CD14-positive monocyte (primary cell): ENCODE results near the gene PHYKPL. TPM values are rescaled to one million over a fixed set of nuclear protein-coding genes. Genes with fewer than 3 reads are reported as not detected.
A peak's percentile ranks its signal among the peaks of the same experiment; 100 is the strongest.

Experiments used
- DNase-seq, 3 donors: peaks; one replicate each; pipeline ENCODE4 v3.0.0-alpha.2; 2011 to 2022
- H2AFZ ChIP-seq: 2 replicates; pipeline ENCODE4 v1.6.0; 2012; ENCODE audit warnings: mild to moderate bottlenecking, low read depth, low read length, inconsistent platforms; ENCODE audit not compliant: insufficient read depth, poor library complexity, severe bottlenecking
- H3K27ac ChIP-seq, 2 donors: 1 replicate in 1 of 2; 2 replicates in 1 of 2; pipeline ENCODE4 v1.5.1; 2012 to 2013; ENCODE audit warnings: low read length in 2 of 2, control low read depth in 1 of 2, inconsistent platforms in 1 of 2, low read depth in 1 of 2, mild to moderate bottlenecking in 1 of 2
- H3K27me3 ChIP-seq, 2 donors: one replicate each; pipeline versions ENCODE4 v1.6.0 to v1.6.1; 2011 to 2013; ENCODE audit warnings: low read length in 2 of 2; ENCODE audit not compliant: control insufficient read depth in 2 of 2, insufficient read depth in 2 of 2
- H3K36me3 ChIP-seq, 2 donors: replicated peaks in 1 of 2; 1 replicate in 1 of 2; 2 replicates in 1 of 2; pipeline versions ENCODE4 v1.5.1 to v1.6.1; 2012 to 2013; ENCODE audit warnings: low read length in 2 of 2, control low read depth in 1 of 2, inconsistent platforms in 1 of 2, mild to moderate bottlenecking in 1 of 2; ENCODE audit not compliant: insufficient read depth in 2 of 2, control insufficient read depth in 1 of 2
- H3K4me1 ChIP-seq, 2 donors: 1 replicate in 1 of 2; 2 replicates in 1 of 2; pipeline versions ENCODE4 v1.5.1 to v1.6.1; 2012 to 2013; ENCODE audit warnings: low read length in 2 of 2, control low read depth in 1 of 2, inconsistent platforms in 1 of 2, mild to moderate bottlenecking in 1 of 2, moderate library complexity in 1 of 2; ENCODE audit not compliant: insufficient read depth in 2 of 2, control insufficient read depth in 1 of 2
- H3K4me2 ChIP-seq: replicated peaks from 2 replicates; pipeline ENCODE3; 2012; ENCODE audit warnings: low read length, moderate library complexity, mild to moderate bottlenecking; ENCODE audit not compliant: poor library complexity, severe bottlenecking; ENCODE audit errors: extremely low read depth
- H3K4me3 ChIP-seq, 3 experiments: fragments of 200-600 bp in 1 of 3; sonication (generic) in 1 of 3; replicated peaks in 1 of 3; 1 replicate in 2 of 3; 2 replicates in 1 of 3; pipeline ENCODE4 v1.5.1; 2011 to 2013; ENCODE audit warnings: low read length in 3 of 3, mild to moderate bottlenecking in 3 of 3, control low read depth in 2 of 3, low read depth in 2 of 3, inconsistent platforms in 1 of 3, moderate library complexity in 1 of 3
- H3K79me2 ChIP-seq: 2 replicates; pipeline ENCODE4 v1.6.0; 2012; ENCODE audit warnings: mild to moderate bottlenecking, control low read depth, inconsistent platforms, low read length, moderate library complexity; ENCODE audit not compliant: insufficient read depth
- H3K9ac ChIP-seq: 2 replicates; pipeline ENCODE4 v1.6.0; 2017; ENCODE audit warnings: low read length, mild to moderate bottlenecking; ENCODE audit not compliant: insufficient read depth, poor library complexity, severe bottlenecking
- H3K9me3 ChIP-seq, 2 donors: replicated peaks in 1 of 2; 1 replicate in 1 of 2; 2 replicates in 1 of 2; pipeline versions ENCODE4 v1.5.1 to v1.6.1; 2012 to 2013; ENCODE audit warnings: low read length in 2 of 2, control low read depth in 1 of 2; ENCODE audit not compliant: control insufficient read depth in 1 of 2, insufficient read depth in 1 of 2
- H4K20me1 ChIP-seq: 2 replicates; pipeline ENCODE4 v1.6.0; 2012; ENCODE audit warnings: mild to moderate bottlenecking, low read length, control low read depth, moderate library complexity; ENCODE audit not compliant: insufficient read depth
- H3K27ac Mint-ChIP-seq, 7 donors: one replicate each; pipeline ENCODE4 v1.8.0; 2020; ENCODE audit warnings: mild to moderate bottlenecking in 7 of 7, mixed read lengths in 7 of 7, moderate library complexity in 6 of 7, inconsistent platforms in 2 of 7
- H3K27me3 Mint-ChIP-seq, 3 donors: one replicate each; pipeline ENCODE4 v1.8.0; 2021 to 2022; ENCODE audit warnings: low read depth in 3 of 3, mild to moderate bottlenecking in 3 of 3, mixed read lengths in 3 of 3, moderate library complexity in 3 of 3, inconsistent platforms in 1 of 3
- H3K36me3 Mint-ChIP-seq, 2 donors: one replicate each; pipeline ENCODE4 v1.8.0; 2020; ENCODE audit warnings: mixed read lengths in 2 of 2, inconsistent platforms in 1 of 2, mild to moderate bottlenecking in 1 of 2
- H3K4me1 Mint-ChIP-seq: one replicate; pipeline ENCODE4 v1.8.0; 2020; ENCODE audit warnings: mild to moderate bottlenecking, mixed read lengths
- H3K4me3 Mint-ChIP-seq, 2 donors: one replicate each; pipeline ENCODE4 v1.8.0; 2020; ENCODE audit warnings: mild to moderate bottlenecking in 2 of 2, mixed read lengths in 2 of 2, moderate library complexity in 1 of 2
- H3K9me3 Mint-ChIP-seq, 7 donors: one replicate each; pipeline ENCODE4 v1.8.0; 2020 to 2022; ENCODE audit warnings: mixed read lengths in 7 of 7, mild to moderate bottlenecking in 6 of 7, moderate library complexity in 6 of 7, inconsistent platforms in 2 of 7
- CTCF ChIP-seq: fragments of 200-600 bp; IDR thresholded peaks from one replicate; pipeline ENCODE4 v1.8.0; 2022; ENCODE audit warnings: antibody characterized with exemption, mild to moderate bottlenecking
- WGBS: methylation state at CpG from one replicate; pipeline ENCODE4 v1.1.5; 2013; ENCODE audit warnings: missing lambda C conversion rate; ENCODE audit not compliant: insufficient coverage; 5-methylcytosine and 5-hydroxymethylcytosine counted together
- intact Hi-C, 2 donors: fragments of 100-400 bp; cut with micrococcal nuclease; formaldehyde crosslinking; loops; one replicate each; pipeline versions ENCODE4 v1.15.0 to v1.15.1; 2023
- polyA plus RNA-seq, 3 donors: library from polyadenylated mRNA; depleted of rRNA in 1 of 3; unstranded in 2 of 3; stranded (reverse) in 1 of 3; fragments of 300-500 nt in 2 of 3; fragments of >200 nt in 1 of 3; fragmentation: Illumina TruSeq in 2 of 3; gene quantifications; 1 replicate in 2 of 3; 2 replicates in 1 of 3; pipeline ENCODE4 v1.2.3, GENCODE V29; 2012 to 2021

The PHYKPL gene
- polyA plus RNA-seq, 3 donors: 39.2 to 199 (median 43.0) TPM

GRCh38 chr5:178215280-178216002 is 17.2 kb downstream of the PHYKPL start:
- H3K36me3 ChIP-seq: peaks cover 68 to 95% of the 10 kb centered on the region in 2 donors
- no peak overlapping the region for H3K9ac ChIP-seq

More at GRCh38 chr5:178215280-178216002, 17.2 kb downstream of the PHYKPL start:
- no peak for TF ChIP-seq CTCF
- 83% methylated on average over 6 of the region's 13 CpGs for WGBS
- peaks cover 82% of the 10 kb centered on the region for H4K20me1 ChIP-seq
- Mint-ChIP-seq H3K27me3 (peaks cover 0 to 3% (median 0%) of the 10 kb centered on the region in 3 donors), H3K4me1 (peaks cover 24% of the 10 kb centered on the region), H3K36me3 (peaks cover 71 to 95% of the 10 kb centered on the region in 2 donors), H3K4me3 (no peak overlapping the region), H3K27ac (peak overlapping the region in 3 of 7 donors; percentile 27 to 75 (median 37)), H3K9me3 (peaks cover 0 to 5% (median 0%) of the 10 kb centered on the region in 7 donors)
- H3K79me2 ChIP-seq: peaks cover 40% of the 10 kb centered on the region
- no peak for DNase-seq
- peak overlapping the region in 1 of 2 donors; percentile 64 for H3K27ac ChIP-seq
- peak overlapping the region; percentile 26 for H3K4me2 ChIP-seq
- intact Hi-C loops: no loop called here
- no peaks in the 10 kb centered on the region for H3K27me3 ChIP-seq
- peak overlapping the region in 1 of 3 experiments; percentile 5 for H3K4me3 ChIP-seq
- H3K9me3 ChIP-seq: no peaks in the 10 kb centered on the region
- peaks cover 19 to 25% of the 10 kb centered on the region in 2 donors for H3K4me1 ChIP-seq
- no peak overlapping the region for H2AFZ ChIP-seq
